SU-DHL-6 (cell line): ENCODE data around the gene TSPAN4.

Experiments
- H2AFZ ChIP-seq: fragments of 200-600 bp; sonication (generic); 2 replicates; pipeline ENCODE4 v1.6.1; 2014; ENCODE audit warnings: low read depth, mild to moderate bottlenecking, moderate library complexity, mixed read lengths, antibody characterized with exemption, low read length; ENCODE audit not compliant: severe bottlenecking
- H3F3A ChIP-seq: fragments of 200-600 bp; shearing (Covaris generic); 2 replicates; pipeline ENCODE4 v1.6.0; 2016; ENCODE audit warnings: antibody characterized with exemption, mild to moderate bottlenecking; ENCODE audit not compliant: insufficient read depth
- H3K27ac ChIP-seq: fragments of 200-600 bp; sonication (generic); 2 replicates; pipeline ENCODE4 v1.5.1; 2016; ENCODE audit warnings: low read depth, mild to moderate bottlenecking, low read length, moderate library complexity, mixed read lengths
- H3K27me3 ChIP-seq: fragments of 200-600 bp; sonication (generic), shearing (Covaris generic); 2 replicates; pipeline ENCODE4 v1.6.0; 2014; ENCODE audit warnings: mild to moderate bottlenecking, low read length
- H3K36me3 ChIP-seq: fragments of 200-600 bp; sonication (generic); 2 replicates; pipeline ENCODE4 v1.6.1; 2014; ENCODE audit warnings: mild to moderate bottlenecking, low read length, mixed read lengths
- H3K4me2 ChIP-seq: fragments of 300-600, 200-600 bp; shearing (Covaris generic), sonication (generic); 2 replicates; pipeline ENCODE4 v1.6.0; 2014; ENCODE audit warnings: low read length, low read depth, mild to moderate bottlenecking; ENCODE audit not compliant: poor library complexity, severe bottlenecking
- H3K4me3 ChIP-seq: fragments of 200-600 bp; sonication (generic); 2 replicates; pipeline ENCODE4 v1.5.1; 2014; ENCODE audit warnings: antibody characterized with exemption, low read length, mild to moderate bottlenecking, mixed read lengths; ENCODE audit not compliant: insufficient read depth, poor library complexity, severe bottlenecking
- H3K79me2 ChIP-seq: fragments of 200-600 bp; sonication (generic); 2 replicates; pipeline ENCODE4 v1.6.1; 2014; ENCODE audit warnings: mild to moderate bottlenecking, low read length, moderate library complexity; ENCODE audit not compliant: insufficient read depth
- H3K9ac ChIP-seq: fragments of 200-600 bp; sonication (generic); 2 replicates; pipeline ENCODE4 v1.7.0; 2014; ENCODE audit warnings: mild to moderate bottlenecking, low read length
- H3K9me2 ChIP-seq: fragments of 200-600 bp; sonication (generic); replicated peaks from 2 replicates; pipeline ENCODE4 v1.6.1; 2014; ENCODE audit warnings: low read length; ENCODE audit not compliant: insufficient read depth
- H3K9me3 ChIP-seq: fragments of 200-600 bp; sonication (generic); 2 replicates; pipeline ENCODE4 v1.6.1; 2014; ENCODE audit warnings: low read length, mixed read lengths; ENCODE audit not compliant: insufficient read depth
- H4K20me1 ChIP-seq: fragments of 200-600 bp; sonication (generic); 2 replicates; pipeline ENCODE4 v1.6.1; 2014; ENCODE audit warnings: low read depth, mild to moderate bottlenecking, antibody characterized with exemption, low read length, moderate library complexity, mixed read lengths
- CTCF ChIP-seq: fragments of 200-600 bp; sonication (generic); IDR thresholded peaks from one replicate; pipeline ENCODE4 v1.5.1; 2017; ENCODE audit warnings: antibody characterized with exemption, mild to moderate bottlenecking, low read length, moderate library complexity; ENCODE audit not compliant: insufficient read depth, poor library complexity, severe bottlenecking
- EZH2phosphoT487 ChIP-seq: fragments of 200-600 bp; sonication (generic), shearing (Covaris generic); conservative IDR thresholded peaks from 2 replicates; pipeline ENCODE4 v1.6.1; 2018; ENCODE audit warnings: mild to moderate bottlenecking, antibody characterized with exemption, low read length, moderate library complexity, mixed read lengths

TSPAN4 gene

GRCh38 chr11:796565-797295 is 45.9 kb upstream of the TSPAN4 start:
- Histone ChIP-seq H3K9me3 (no peaks in the 10 kb centered on the region), H3F3A (peaks cover 4% of the 10 kb centered on the region; the same call in 1 of the 2 replicates), H3K27me3 (no peaks in the 10 kb centered on the region), H3K36me3 (no peaks in the 10 kb centered on the region), H2AFZ (no peak overlapping the region), H3K9ac (peak overlapping the region; percentile 94), H3K4me3 (peak overlapping the region; percentile 87), H3K27ac (peak overlapping the region; percentile 86), H3K9me2 (no peaks in the 10 kb centered on the region), H4K20me1 (peaks cover 2% of the 10 kb centered on the region; the same call in 1 of the 2 replicates), H3K4me2 (peak overlapping the region; percentile 80), H3K79me2 (peaks cover 15% of the 10 kb centered on the region; the same call in 1 of the 2 replicates)
- TF ChIP-seq CTCF (no peak), EZH2phosphoT487 (no peak)

- Histone ChIP-seq H3K9ac (peak overlapping the region; percentile 94), H3K27me3 (no peaks in the 10 kb centered on the region), H3K4me2 (peak overlapping the region; percentile 80), H2AFZ (peak overlapping the region; percentile 46), H3K4me3 (peak overlapping the region; percentile 87), H3K36me3 (no peaks in the 10 kb centered on the region), H3K9me2 (no peaks in the 10 kb centered on the region), H3F3A (peaks cover 4% of the 10 kb centered on the region; the same call in 1 of the 2 replicates), H4K20me1 (peaks cover 2% of the 10 kb centered on the region; the same call in 1 of the 2 replicates), H3K27ac (peak overlapping the region; percentile 86), H3K79me2 (peaks cover 15% of the 10 kb centered on the region; the same call in 1 of the 2 replicates), H3K9me3 (no peaks in the 10 kb centered on the region)
- TF ChIP-seq EZH2phosphoT487 = no peak
Observed at GRCh38 chr11:797296-798092, 45.2 kb upstream of the TSPAN4 start.

GRCh38 chr11:798093-798713 is 44.4 kb upstream of the TSPAN4 start, which contains the start of gene SLC25A22:
TSS of gene SLC25A22 (minus strand) at chr11:798281. CDS start at chr11:795006, 3,275 bp downstream.
- Histone ChIP-seq H3K9me2 (no peaks in the 10 kb centered on the region), H3K27ac (peak within 1 kb of the TSS; percentile 86), H4K20me1 (peaks cover 2% of the 10 kb centered on the region; the same call in 1 of the 2 replicates), H3K9ac (peak within 1 kb of the TSS; percentile 94), H2AFZ (peak within 1 kb of the TSS; percentile 46), H3K79me2 (peaks cover 15% of the 10 kb centered on the region; the same call in 1 of the 2 replicates), H3K4me3 (peak within 1 kb of the TSS; percentile 87), H3F3A (peaks cover 4% of the 10 kb centered on the region; the same call in 1 of the 2 replicates), H3K9me3 (no peaks in the 10 kb centered on the region), H3K4me2 (peak within 1 kb of the TSS; percentile 80), H3K36me3 (no peaks in the 10 kb centered on the region), H3K27me3 (no peaks in the 10 kb centered on the region)
- TF ChIP-seq EZH2phosphoT487 (no peak), CTCF (peak; percentile 89)
